Breast epithelium (tissue), 4 donors: ENCODE data around the gene LYPD4. TPM values are rescaled to one million over a fixed set of nuclear protein-coding genes. Genes with fewer than 3 reads are reported as not detected.

ENCODE experiments used
- DNase-seq, 2 donors: peaks; one replicate each; pipeline ENCODE4 v3.0.0-alpha.2; 2019; ENCODE audit warnings: low spot score in 2 of 2
- H3K27ac ChIP-seq, 2 donors: fragments of 200-600 bp; sonication (generic) in 1 of 2; one replicate each; pipeline ENCODE4 v1.5.1; 2016 to 2019; ENCODE audit warnings: mild to moderate bottlenecking in 1 of 2
- H3K27me3 ChIP-seq, 2 donors: fragments of 200-600 bp; sonication (generic) in 1 of 2; one replicate each; pipeline versions ENCODE4 v1.5.1 to v1.6.0; 2017 to 2019; ENCODE audit warnings: control low read depth in 1 of 2, mild to moderate bottlenecking in 1 of 2
- H3K36me3 ChIP-seq: fragments of 200-600 bp; one replicate; pipeline ENCODE4 v1.5.1; 2019
- H3K4me1 ChIP-seq, 2 donors: fragments of 200-600 bp; sonication (generic); one replicate each; pipeline ENCODE4 v1.5.1; 2016 to 2019; ENCODE audit warnings: control low read depth in 1 of 2
- H3K4me3 ChIP-seq, 3 donors: fragments of 200-600 bp; sonication (generic); 1 replicate in 2 of 3; 2 replicates in 1 of 3; pipeline ENCODE4 v1.5.1; 2016 to 2019; ENCODE audit warnings: mild to moderate bottlenecking in 3 of 3, moderate library complexity in 2 of 3
- H3K9me3 ChIP-seq, 2 donors: fragments of 200-600 bp; sonication (generic) in 1 of 2; one replicate each; pipeline ENCODE4 v1.5.1; 2016 to 2019; ENCODE audit warnings: control low read depth in 1 of 2
- POLR2A ChIP-seq: fragments of 450-650 bp; IDR thresholded peaks from one replicate; pipeline ENCODE4 v1.6.1; 2016; ENCODE audit warnings: antibody characterized with exemption, mild to moderate bottlenecking, moderate library complexity
- POLR2AphosphoS5 ChIP-seq, 3 donors: sonication (generic); formaldehyde crosslinking; IDR thresholded peaks; one replicate each; pipeline ENCODE4 v1.6.1; 2017; ENCODE audit warnings: antibody characterized with exemption in 3 of 3
- intact Hi-C: fragments of 100-400 bp; cut with DNase I; formaldehyde crosslinking; loops from one replicate; pipeline ENCODE4 v1.15.1; 2023; ENCODE audit warnings: low total_unique reads
- total RNA-seq, 3 donors: library from RNA; depleted of rRNA; stranded (reverse); fragments of >200 nt; gene quantifications; one replicate each; pipeline ENCODE4 v1.1.0, GENCODE V29; 2016
- TF ChIP-seq, protein P1 (sequence below), 3 donors: fragments of 450-650 bp; IDR thresholded peaks; one replicate each; pipeline ENCODE4 v1.5.1; 2016 to 2017; ENCODE audit warnings: antibody characterized with exemption in 3 of 3, mild to moderate bottlenecking in 3 of 3, moderate library complexity in 3 of 3

Gene LYPD4
- total RNA-seq, 3 donors from 2014 or later: not detected

DNA sequence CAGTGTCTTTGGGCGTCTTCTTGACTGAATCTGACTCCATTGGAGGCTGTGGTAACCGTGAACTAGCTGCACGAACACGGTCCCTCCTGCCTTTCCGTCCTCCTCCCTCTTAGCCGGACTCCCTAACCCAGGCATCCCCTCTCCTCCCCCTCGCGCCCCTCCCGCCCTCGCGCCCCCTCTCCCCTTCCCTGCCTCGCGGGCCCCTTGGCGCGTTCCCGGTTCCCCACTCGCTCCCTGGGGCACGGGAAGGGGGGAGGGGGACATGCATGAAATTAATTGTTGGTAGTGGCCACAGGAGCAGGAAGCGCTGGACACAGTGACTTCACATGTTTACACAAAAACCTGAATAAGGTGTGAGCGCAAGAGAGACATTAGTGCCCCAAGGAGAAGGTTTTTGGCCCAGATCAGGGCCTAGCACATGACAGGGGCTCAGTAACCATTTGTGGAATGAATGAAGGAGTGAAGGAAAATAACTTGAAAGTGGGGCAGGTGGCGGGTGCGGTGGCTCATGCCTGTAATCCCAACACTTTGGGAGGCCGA, 638 bp upstream of the LYPD4 start:
- intact Hi-C loops: no loop called here
- DNase-seq: no peak

DNA sequence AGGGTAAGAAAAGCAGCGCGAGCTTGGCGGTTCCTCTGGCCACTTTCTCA, 343 bp upstream of the LYPD4 start, which contains the start of gene DMRTC2:
DMRTC2 (plus strand) TSS at position 42 of the 50 bp plus-strand sequence. CDS start 2,387 bp downstream, outside the sequence.
- Histone ChIP-seq H3K4me3 (no peak within 1 kb of the TSS), H3K4me1 (no peaks in the 10 kb centered on the region), H3K36me3 (no peaks in the 10 kb centered on the region), H3K9me3 (no peaks in the 10 kb centered on the region), H3K27ac (no peak within 1 kb of the TSS), H3K27me3 (no peaks in the 10 kb centered on the region)
- no peak for TF ChIP-seq POLR2A
- TF ChIP-seq POLR2AphosphoS5 (IDR thresholded peaks at IDR 0.05): no peak
- TF ChIP-seq, protein P1, sequence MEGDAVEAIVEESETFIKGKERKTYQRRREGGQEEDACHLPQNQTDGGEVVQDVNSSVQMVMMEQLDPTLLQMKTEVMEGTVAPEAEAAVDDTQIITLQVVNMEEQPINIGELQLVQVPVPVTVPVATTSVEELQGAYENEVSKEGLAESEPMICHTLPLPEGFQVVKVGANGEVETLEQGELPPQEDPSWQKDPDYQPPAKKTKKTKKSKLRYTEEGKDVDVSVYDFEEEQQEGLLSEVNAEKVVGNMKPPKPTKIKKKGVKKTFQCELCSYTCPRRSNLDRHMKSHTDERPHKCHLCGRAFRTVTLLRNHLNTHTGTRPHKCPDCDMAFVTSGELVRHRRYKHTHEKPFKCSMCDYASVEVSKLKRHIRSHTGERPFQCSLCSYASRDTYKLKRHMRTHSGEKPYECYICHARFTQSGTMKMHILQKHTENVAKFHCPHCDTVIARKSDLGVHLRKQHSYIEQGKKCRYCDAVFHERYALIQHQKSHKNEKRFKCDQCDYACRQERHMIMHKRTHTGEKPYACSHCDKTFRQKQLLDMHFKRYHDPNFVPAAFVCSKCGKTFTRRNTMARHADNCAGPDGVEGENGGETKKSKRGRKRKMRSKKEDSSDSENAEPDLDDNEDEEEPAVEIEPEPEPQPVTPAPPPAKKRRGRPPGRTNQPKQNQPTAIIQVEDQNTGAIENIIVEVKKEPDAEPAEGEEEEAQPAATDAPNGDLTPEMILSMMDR (IDR thresholded peaks at IDR 0.05): no peak
- DNase-seq: no peak
- intact Hi-C loops: no loop called here

More for the DNA sequence above, 638 bp upstream of the LYPD4 start:
- Histone ChIP-seq H3K36me3 (no peaks in the 10 kb centered on the region), H3K4me3 (no peak overlapping the region), H3K27me3 (no peaks in the 10 kb centered on the region), H3K4me1 (no peaks in the 10 kb centered on the region), H3K9me3 (no peaks in the 10 kb centered on the region), H3K27ac (no peak overlapping the region)
- no peak for TF ChIP-seq POLR2AphosphoS5 (IDR thresholded peaks at IDR 0.05)
- TF ChIP-seq, protein P1 (IDR thresholded peaks at IDR 0.05): no peak
- TF ChIP-seq POLR2A: no peak

DNA sequence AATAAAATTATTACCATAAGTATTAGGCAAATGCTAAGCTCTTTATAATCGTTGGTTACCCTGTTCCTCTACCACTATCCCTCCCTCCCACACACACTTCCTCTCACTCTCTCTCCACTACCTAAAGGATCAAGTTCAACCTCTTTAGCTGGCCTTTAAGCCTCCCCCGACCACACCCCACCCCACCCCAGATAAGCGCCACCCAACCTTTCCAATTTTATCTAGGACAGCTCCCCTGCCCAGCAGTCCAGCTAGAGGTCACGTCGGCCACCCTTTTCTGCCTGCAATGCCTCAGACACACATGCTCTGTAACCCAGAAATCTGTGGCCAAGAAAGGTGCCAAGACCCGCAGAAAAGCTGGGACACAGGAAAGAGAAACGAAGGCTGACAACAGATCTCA, 1.1 kb downstream of the LYPD4 start:
- Histone ChIP-seq H3K4me3 (no peak overlapping the region), H3K4me1 (no peaks in the 10 kb centered on the region), H3K27ac (no peak overlapping the region), H3K9me3 (no peaks in the 10 kb centered on the region), H3K36me3 (no peaks in the 10 kb centered on the region), H3K27me3 (peaks cover 0 to 6% of the 10 kb centered on the region in 2 donors)
- DNase-seq: no peak
- intact Hi-C loops: no loop called here
- TF ChIP-seq, protein P1 (IDR thresholded peaks at IDR 0.05): no peak
- TF ChIP-seq POLR2AphosphoS5 (IDR thresholded peaks at IDR 0.05): no peak
- TF ChIP-seq POLR2A: no peak

DNA sequence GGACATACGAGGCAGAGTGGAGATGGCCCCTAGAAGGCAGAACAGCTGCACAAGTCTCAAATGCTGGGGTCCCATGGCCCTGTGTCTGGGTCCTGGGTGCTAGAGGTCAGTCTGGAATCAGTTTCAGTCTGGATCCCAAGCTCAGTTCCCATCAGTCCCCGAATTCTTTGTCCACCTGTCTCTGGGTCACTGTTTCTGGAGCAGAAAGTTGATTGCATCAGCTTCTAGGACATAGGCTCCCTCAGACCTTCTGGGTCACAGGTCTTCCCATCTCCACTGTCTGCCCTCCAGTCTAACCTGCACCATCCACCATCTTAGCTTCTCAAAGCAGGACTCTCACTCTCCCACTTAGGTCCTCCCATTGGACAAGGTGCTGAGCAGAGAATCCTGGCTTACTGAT, 5.3 kb downstream of the LYPD4 start:
- intact Hi-C loops: no loop called here
- Histone ChIP-seq H3K4me1 (no peaks in the 10 kb centered on the region), H3K36me3 (no peaks in the 10 kb centered on the region), H3K27ac (no peak overlapping the region), H3K27me3 (peaks cover 0 to 19% of the 10 kb centered on the region in 2 donors), H3K9me3 (no peaks in the 10 kb centered on the region), H3K4me3 (no peak overlapping the region)
- DNase-seq: no peak
- TF ChIP-seq POLR2AphosphoS5 (IDR thresholded peaks at IDR 0.05): no peak
- no peak for TF ChIP-seq POLR2A
- TF ChIP-seq, protein P1 (IDR thresholded peaks at IDR 0.05): no peak

DNA sequence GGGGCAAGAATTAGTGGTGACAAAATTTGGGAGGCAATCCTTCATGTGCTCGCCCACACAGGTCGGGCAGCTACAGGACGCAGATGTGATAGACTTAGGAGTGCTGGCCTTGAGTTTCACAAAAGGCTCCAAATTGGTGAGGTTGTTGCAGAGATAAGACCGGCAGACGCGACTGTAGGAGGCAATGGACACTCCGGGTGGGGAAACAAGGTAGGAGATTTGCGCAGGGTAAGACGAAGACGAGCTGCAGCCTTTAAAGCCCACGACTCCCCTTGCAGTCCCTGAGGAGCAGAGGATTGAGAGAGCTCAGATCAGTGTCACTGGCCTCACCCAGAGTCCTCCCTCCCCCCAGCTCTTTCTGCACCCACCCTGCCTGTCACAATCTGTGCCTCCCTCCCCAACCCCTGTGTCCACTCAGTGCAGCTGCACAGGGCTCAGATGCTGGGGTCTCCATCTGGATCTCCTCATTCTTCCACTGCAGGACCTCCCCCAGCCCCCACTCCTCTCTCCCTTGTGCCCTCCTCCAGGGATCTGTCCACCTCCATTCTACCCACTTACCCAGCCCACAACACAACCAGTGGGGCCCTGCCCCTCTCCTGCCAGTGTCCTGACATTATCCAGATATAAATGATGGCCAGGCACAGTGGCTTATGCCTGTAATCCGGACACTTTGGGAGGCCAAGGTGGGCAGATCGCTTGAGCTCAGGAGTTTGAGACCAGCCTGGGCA, 6.3 kb downstream of the LYPD4 start:
- peaks cover 0 to 19% of the 10 kb centered on the region in 2 donors for H3K27me3 ChIP-seq
- no peaks in the 10 kb centered on the region for H3K36me3 ChIP-seq
- DNase-seq: no peak

More for the DNA sequence above, 6.3 kb downstream of the LYPD4 start:
- Histone ChIP-seq H3K4me3 (no peak overlapping the region), H3K4me1 (no peaks in the 10 kb centered on the region), H3K9me3 (no peaks in the 10 kb centered on the region), H3K27ac (no peak overlapping the region)
- TF ChIP-seq, protein P1 (IDR thresholded peaks at IDR 0.05): no peak
- no peak for TF ChIP-seq POLR2A
- TF ChIP-seq POLR2AphosphoS5 (IDR thresholded peaks at IDR 0.05): no peak
- intact Hi-C loops: no loop called here
